Measurements from ENCODE around the gene C14orf119. TPM values are rescaled to one million over a fixed set of nuclear protein-coding genes. Genes with fewer than 3 reads are reported as not detected.
"Not testable (repeated sequence)": the region's sequence is repeated elsewhere in the genome, so short reads cannot be mapped to it uniquely, and the experiment has no call there.

The C14orf119 gene
- total RNA-seq, 3 donors from 2014 or later (not counting 1 experiment from before 2014, with no cell fraction given), result 10.6 to 19.0 (median 14.7) TPM

DNA sequence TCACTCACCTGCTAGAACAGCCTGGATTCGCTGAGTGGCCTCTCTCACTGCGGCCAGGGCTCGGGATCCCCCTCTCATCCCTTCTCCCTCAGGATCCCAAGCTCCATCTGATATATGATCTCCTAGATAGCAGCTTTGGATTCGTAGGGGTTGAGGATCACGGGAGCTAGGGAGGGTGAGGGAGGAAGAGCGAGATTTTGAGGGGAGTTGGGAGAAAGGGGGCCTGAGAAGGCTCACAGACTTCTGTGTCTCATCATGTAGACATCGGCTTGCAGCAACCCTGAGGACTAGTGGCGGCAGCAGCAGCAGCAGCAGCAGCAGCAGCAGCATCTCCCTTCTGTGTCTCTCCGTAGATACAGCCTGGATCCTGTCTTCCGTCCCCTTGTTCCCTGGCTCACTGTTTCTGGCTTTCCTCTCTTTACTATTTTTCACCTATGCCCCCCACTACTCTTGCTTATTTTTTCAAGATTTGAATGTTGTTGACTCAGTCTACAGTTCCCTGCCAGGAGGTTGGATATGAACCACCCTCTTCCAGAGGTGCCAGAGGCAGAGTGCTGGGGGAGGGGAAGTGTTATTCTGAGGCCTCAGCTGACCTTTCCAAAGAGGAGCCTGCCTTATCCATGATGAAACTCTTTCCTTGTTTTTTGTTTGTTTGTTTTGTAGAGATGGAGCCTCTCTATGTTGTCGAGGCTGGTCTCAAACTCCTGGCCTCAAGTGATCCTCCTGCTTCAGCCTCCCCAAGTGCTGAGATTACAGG, 9.5 kb downstream of the C14orf119 start, which contains the start of gene CIROP:
TSS of gene CIROP (minus strand) at position 399 of the 757 bp plus-strand sequence. CDS start at position 330, 69 bp downstream.
- Mint-ChIP-seq H3K4me3 (no peak within 1 kb of the TSS), H3K4me1 (peaks cover 0 to 6% of the 10 kb centered on the region in 2 donors), H3K9me3 (no peaks in the 10 kb centered on the region), H3K36me3 (no peaks in the 10 kb centered on the region), H3K27me3 (ENCODE audit: low read depth in 2 of 2) (no peaks in the 10 kb centered on the region), H3K27ac (no peak within 1 kb of the TSS)
- TF ChIP-seq, protein P1, sequence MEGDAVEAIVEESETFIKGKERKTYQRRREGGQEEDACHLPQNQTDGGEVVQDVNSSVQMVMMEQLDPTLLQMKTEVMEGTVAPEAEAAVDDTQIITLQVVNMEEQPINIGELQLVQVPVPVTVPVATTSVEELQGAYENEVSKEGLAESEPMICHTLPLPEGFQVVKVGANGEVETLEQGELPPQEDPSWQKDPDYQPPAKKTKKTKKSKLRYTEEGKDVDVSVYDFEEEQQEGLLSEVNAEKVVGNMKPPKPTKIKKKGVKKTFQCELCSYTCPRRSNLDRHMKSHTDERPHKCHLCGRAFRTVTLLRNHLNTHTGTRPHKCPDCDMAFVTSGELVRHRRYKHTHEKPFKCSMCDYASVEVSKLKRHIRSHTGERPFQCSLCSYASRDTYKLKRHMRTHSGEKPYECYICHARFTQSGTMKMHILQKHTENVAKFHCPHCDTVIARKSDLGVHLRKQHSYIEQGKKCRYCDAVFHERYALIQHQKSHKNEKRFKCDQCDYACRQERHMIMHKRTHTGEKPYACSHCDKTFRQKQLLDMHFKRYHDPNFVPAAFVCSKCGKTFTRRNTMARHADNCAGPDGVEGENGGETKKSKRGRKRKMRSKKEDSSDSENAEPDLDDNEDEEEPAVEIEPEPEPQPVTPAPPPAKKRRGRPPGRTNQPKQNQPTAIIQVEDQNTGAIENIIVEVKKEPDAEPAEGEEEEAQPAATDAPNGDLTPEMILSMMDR (IDR thresholded peaks at IDR 0.05), result no peak
- Histone ChIP-seq H3K27ac (ENCODE audit: low read length) (no peak within 1 kb of the TSS), H3K9me3 (ENCODE audit: control insufficient read depth, insufficient read depth, low read length) (no peaks in the 10 kb centered on the region), H3K4me1 (ENCODE audit: control insufficient read depth, insufficient read depth, low read length) (no peaks in the 10 kb centered on the region), H3K27me3 (ENCODE audit: control insufficient read depth, insufficient read depth, low read length) (no peaks in the 10 kb centered on the region), H3K4me3 (ENCODE audit: low read length) (no peak within 1 kb of the TSS), H3K36me3 (ENCODE audit: control insufficient read depth, insufficient read depth, low read length) (no peaks in the 10 kb centered on the region)
- intact Hi-C loops (cut with micrococcal nuclease), result no loop called here
- no peak for DNase-seq
- no peak for ATAC-seq
- WGBS (ENCODE audit: insufficient coverage), result 90% methylated on average over 11 of the region's 11 CpGs

DNA sequence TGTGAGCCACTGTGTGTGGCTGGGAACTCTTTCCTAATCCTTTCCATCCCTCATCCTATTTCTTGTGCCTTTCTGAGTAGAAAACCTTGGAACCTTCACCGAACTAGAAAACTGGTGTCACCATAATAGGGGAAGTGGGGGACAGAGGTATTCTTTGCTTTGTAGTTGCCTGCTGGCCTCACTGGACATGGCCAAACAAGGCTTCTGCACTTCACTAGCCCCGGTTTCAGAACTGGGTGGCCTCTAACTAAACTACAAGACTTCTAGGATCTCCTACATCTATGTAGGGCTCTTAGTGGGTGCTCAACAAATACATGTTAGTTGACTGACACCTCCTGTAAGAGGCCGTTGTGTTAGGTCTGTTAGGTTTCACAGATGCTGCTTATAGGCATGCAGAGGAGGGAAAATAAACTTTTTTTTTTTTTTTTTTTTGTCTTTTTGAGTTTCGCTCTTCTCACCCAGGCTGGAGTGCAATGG, 10.1 kb downstream of the C14orf119 start:
- Mint-ChIP-seq H3K4me3 (no peak overlapping the region), H3K27me3 (ENCODE audit: low read depth in 2 of 2) (no peaks in the 10 kb centered on the region), H3K36me3 (no peaks in the 10 kb centered on the region), H3K9me3 (no peaks in the 10 kb centered on the region), H3K4me1 (no peaks in the 10 kb centered on the region), H3K27ac (no peak overlapping the region)
- TF ChIP-seq, protein P1 (IDR thresholded peaks at IDR 0.05), result no peak
- ATAC-seq (no peak), DNase-seq (no peak)
- intact Hi-C loops (cut with micrococcal nuclease), result no loop called here
- Histone ChIP-seq H3K36me3 (ENCODE audit: control insufficient read depth, insufficient read depth, low read length) (no peaks in the 10 kb centered on the region), H3K27me3 (ENCODE audit: control insufficient read depth, insufficient read depth, low read length) (no peaks in the 10 kb centered on the region), H3K9me3 (ENCODE audit: control insufficient read depth, insufficient read depth, low read length) (no peaks in the 10 kb centered on the region), H3K4me1 (ENCODE audit: control insufficient read depth, insufficient read depth, low read length) (no peaks in the 10 kb centered on the region), H3K4me3 (ENCODE audit: low read length) (no peak overlapping the region), H3K27ac (ENCODE audit: low read length) (no peak overlapping the region)
- 91% methylated on average over 4 of the region's 4 CpGs for WGBS (ENCODE audit: insufficient coverage)

DNA sequence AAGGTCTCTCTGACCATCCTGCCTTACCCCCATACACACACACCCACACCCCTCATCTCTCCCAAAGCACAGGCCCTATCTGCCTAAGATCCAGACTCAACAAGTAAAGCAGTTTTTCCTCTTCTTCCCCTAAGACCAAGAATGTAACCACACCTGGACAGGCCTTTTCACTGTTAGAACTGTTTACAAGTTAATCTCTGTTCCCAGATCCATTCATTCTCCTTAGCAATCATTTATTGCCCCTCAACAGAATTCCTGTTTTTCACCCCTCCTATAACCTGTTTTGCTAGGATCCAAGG, 11.4 kb downstream of the C14orf119 start:
- Mint-ChIP-seq H3K4me1 (no peaks in the 10 kb centered on the region), H3K4me3 (no peak overlapping the region), H3K27me3 (ENCODE audit: low read depth in 2 of 2) (no peaks in the 10 kb centered on the region), H3K27ac (no peak overlapping the region), H3K36me3 (no peaks in the 10 kb centered on the region), H3K9me3 (no peaks in the 10 kb centered on the region)
- Histone ChIP-seq H3K9me3 (ENCODE audit: control insufficient read depth, insufficient read depth, low read length) (no peaks in the 10 kb centered on the region), H3K27ac (ENCODE audit: low read length) (no peak overlapping the region), H3K27me3 (ENCODE audit: control insufficient read depth, insufficient read depth, low read length) (no peaks in the 10 kb centered on the region), H3K4me1 (ENCODE audit: control insufficient read depth, insufficient read depth, low read length) (no peaks in the 10 kb centered on the region), H3K4me3 (ENCODE audit: low read length) (no peak overlapping the region), H3K36me3 (ENCODE audit: control insufficient read depth, insufficient read depth, low read length) (no peaks in the 10 kb centered on the region)
- ATAC-seq (no peak), DNase-seq (no peak)
- intact Hi-C loops (cut with micrococcal nuclease), result no loop called here
- TF ChIP-seq, protein P1 (IDR thresholded peaks at IDR 0.05), result no peak

DNA sequence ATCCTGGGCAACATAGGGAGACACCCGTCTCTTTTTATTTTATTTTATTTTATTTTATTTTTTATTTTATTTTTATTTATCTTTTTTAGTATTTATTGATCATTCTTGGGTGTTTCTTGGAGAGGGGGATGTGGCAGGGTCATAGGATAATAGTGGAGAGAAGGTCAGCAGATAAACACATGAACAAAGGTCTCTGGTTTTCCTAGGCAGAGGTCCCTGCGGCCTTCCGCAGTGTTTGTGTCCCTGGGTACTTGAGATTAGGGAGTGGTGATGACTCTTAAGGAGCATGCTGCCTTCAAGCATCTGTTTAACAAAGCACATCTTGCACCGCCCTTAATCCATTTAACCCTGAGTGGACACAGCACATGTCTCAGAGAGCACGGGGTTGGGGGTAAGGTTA, 12.3 kb downstream of the C14orf119 start:
- H3K9me3 Mint-ChIP-seq; H3K4me1 ChIP-seq (ENCODE audit: control insufficient read depth, insufficient read depth, low read length); ATAC-seq; DNase-seq; H3K36me3 Mint-ChIP-seq; H3K27me3 ChIP-seq (ENCODE audit: control insufficient read depth, insufficient read depth, low read length); H3K27ac Mint-ChIP-seq; H3K27me3 Mint-ChIP-seq (ENCODE audit: low read depth in 2 of 2); H3K9me3 ChIP-seq (ENCODE audit: control insufficient read depth, insufficient read depth, low read length); H3K27ac ChIP-seq (ENCODE audit: low read length); H3K4me3 ChIP-seq (ENCODE audit: low read length); H3K36me3 ChIP-seq (ENCODE audit: control insufficient read depth, insufficient read depth, low read length); H3K4me1 Mint-ChIP-seq; H3K4me3 Mint-ChIP-seq; intact Hi-C loops (cut with micrococcal nuclease): not testable (repeated sequence)
- no CpG with 5 or more reads among the region's 5 CpGs for WGBS (ENCODE audit: insufficient coverage)

DNA sequence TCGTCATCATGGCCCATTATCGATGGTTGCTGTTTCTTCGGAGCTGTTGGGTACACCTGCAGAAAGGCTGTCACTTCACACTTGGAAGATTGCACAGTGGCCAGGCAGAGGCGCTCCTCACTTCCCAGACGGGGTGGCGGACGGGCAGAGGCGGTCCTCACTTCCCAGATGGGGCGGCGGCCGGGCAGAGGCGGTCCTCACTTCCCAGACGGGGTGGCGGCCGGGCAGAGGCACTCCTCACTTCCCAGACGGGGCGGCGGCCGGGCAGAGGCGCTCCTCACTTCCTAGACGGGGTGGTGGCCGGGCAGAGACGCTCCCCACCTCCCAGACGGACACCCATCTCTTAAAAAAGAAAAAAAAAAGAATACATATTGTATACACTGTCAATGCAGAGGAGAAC, 12.9 kb downstream of the C14orf119 start:
- 96% methylated on average over 13 of the region's 24 CpGs for WGBS (ENCODE audit: insufficient coverage)

More for the DNA sequence above, 12.9 kb downstream of the C14orf119 start:
- H3K9me3 ChIP-seq (ENCODE audit: control insufficient read depth, insufficient read depth, low read length); intact Hi-C loops (cut with micrococcal nuclease); H3K27me3 Mint-ChIP-seq (ENCODE audit: low read depth in 2 of 2); H3K27ac Mint-ChIP-seq; H3K4me3 Mint-ChIP-seq; ATAC-seq; H3K4me1 ChIP-seq (ENCODE audit: control insufficient read depth, insufficient read depth, low read length); H3K4me3 ChIP-seq (ENCODE audit: low read length); H3K27ac ChIP-seq (ENCODE audit: low read length); H3K4me1 Mint-ChIP-seq; H3K9me3 Mint-ChIP-seq; H3K36me3 Mint-ChIP-seq; H3K36me3 ChIP-seq (ENCODE audit: control insufficient read depth, insufficient read depth, low read length); DNase-seq; H3K27me3 ChIP-seq (ENCODE audit: control insufficient read depth, insufficient read depth, low read length): not testable (repeated sequence)
